Upper lobe of left lung (tissue), 6 donors: Measurements from ENCODE around the gene TPO. TPM values are rescaled to one million over a fixed set of nuclear protein-coding genes. Genes with fewer than 3 reads are reported as not detected.

ENCODE experiments used
- ATAC-seq, 2 donors: fragments of 200-7000 bp; cut with Tn5 transposase; one replicate each; pipeline ENCODE4 v1.9.1; 2022; ENCODE audit warnings: mild to moderate bottlenecking in 2 of 2, moderate library complexity in 2 of 2; ENCODE audit not compliant: low FRiP score in 2 of 2
- DNase-seq, 2 donors: peaks; one replicate each; pipeline ENCODE4 v3.0.0-alpha.2; 2019 to 2020
- H3K27ac ChIP-seq, 4 donors: fragments of 200-600 bp; sonication (generic); one replicate each; pipeline ENCODE4 v1.5.1; 2016 to 2019
- H3K27me3 ChIP-seq, 4 donors: fragments of 200-600 bp; sonication (generic); one replicate each; pipeline ENCODE4 v1.5.1; 2017 to 2019
- H3K36me3 ChIP-seq, 4 donors: fragments of 200-600 bp; sonication (generic); one replicate each; pipeline ENCODE4 v1.5.1; 2016 to 2019
- H3K4me1 ChIP-seq, 4 donors: fragments of 200-600 bp; sonication (generic); one replicate each; pipeline ENCODE4 v1.5.1; 2018 to 2019
- H3K4me3 ChIP-seq, 4 donors: fragments of 200-600 bp; sonication (generic); one replicate each; pipeline ENCODE4 v1.5.1; 2017 to 2019; ENCODE audit warnings: mild to moderate bottlenecking in 2 of 4, moderate library complexity in 1 of 4
- H3K9me3 ChIP-seq, 4 donors: fragments of 200-600 bp; sonication (generic); one replicate each; pipeline ENCODE4 v1.5.1; 2018 to 2019
- CTCF ChIP-seq, 6 experiments: fragments of 450-650 bp in 4 of 6; fragments of 200-600 bp in 2 of 6; sonication (generic) in 2 of 6; IDR thresholded peaks; one replicate each; pipeline ENCODE4 v1.5.1; 2016 to 2019; ENCODE audit warnings: antibody characterized with exemption in 6 of 6
- EP300 ChIP-seq, 4 donors: sonication (generic); formaldehyde crosslinking; IDR thresholded peaks; one replicate each; pipeline ENCODE4 v1.5.1; 2017; ENCODE audit warnings: antibody characterized with exemption in 4 of 4, control low read depth in 2 of 4
- POLR2A ChIP-seq, 4 donors: fragments of 450-650 bp; IDR thresholded peaks; one replicate each; pipeline ENCODE4 v1.5.1; 2016 to 2017; ENCODE audit warnings: antibody characterized with exemption in 4 of 4, mild to moderate bottlenecking in 2 of 4
- POLR2AphosphoS5 ChIP-seq, 2 donors: sonication (generic); formaldehyde crosslinking; IDR thresholded peaks; one replicate each; pipeline ENCODE4 v1.5.1; 2017; ENCODE audit warnings: antibody characterized with exemption in 2 of 2
- WGBS, 2 donors: methylation state at CpG; one replicate each; pipeline ENCODE4 v1.1.5; 2017 to 2018; 5-methylcytosine and 5-hydroxymethylcytosine counted together
- total RNA-seq, 6 donors: library from RNA; depleted of rRNA in 4 of 6; stranded (reverse); fragments of >200 nt in 4 of 6; gene quantifications; one replicate each; pipeline versions ENCODE4 v1.1.0 to v1.2.1, GENCODE V29; 2016 to 2021
- donor health status: DM: no; HTN: no; CAD: no; lungs with moderate emphysema.
- donor health status: DM: no; HTN: yes; CAD: no; lungs with severe emphysema.

TPO gene
- total RNA-seq, 6 donors from 2014 or later = 0.06 to 0.39 TPM; not detected in 4

DNA sequence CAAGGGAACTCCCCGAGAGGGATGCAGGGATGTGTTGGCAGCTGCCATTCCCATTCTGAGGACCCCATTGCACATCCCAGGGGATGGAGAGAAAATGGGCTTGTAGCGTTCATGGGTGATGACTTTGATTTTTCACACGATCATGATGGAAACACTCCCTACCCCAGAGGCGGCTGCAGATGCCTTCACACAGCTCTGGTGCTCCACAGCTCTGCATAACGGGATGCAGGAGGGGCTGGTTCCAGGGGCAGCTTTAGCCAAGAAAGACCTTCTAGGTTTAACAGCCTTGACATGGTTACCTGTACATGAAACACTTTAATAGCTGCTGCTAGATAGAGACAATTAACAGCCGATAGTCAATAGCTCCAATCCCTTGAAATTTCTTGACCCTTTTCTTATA lies 88.7 kb downstream of the TPO start:
- Histone ChIP-seq H3K36me3 (no peaks in the 10 kb centered on the region), H3K4me1 (no peaks in the 10 kb centered on the region), H3K4me3 (no peak overlapping the region), H3K9me3 (no peaks in the 10 kb centered on the region), H3K27ac (no peak overlapping the region), H3K27me3 (no peaks in the 10 kb centered on the region)
- TF ChIP-seq CTCF (IDR thresholded peaks at IDR 0.05) (no peak), EP300 (IDR thresholded peaks at IDR 0.05) (no peak), POLR2AphosphoS5 (IDR thresholded peaks at IDR 0.05) (no peak), POLR2A (IDR thresholded peaks at IDR 0.05) (no peak)
- ATAC-seq (no peak), DNase-seq (no peak)
- WGBS, 2 donors = 87 to 97% methylated on average over 6 of the region's 6 CpGs

- H3K36me3 ChIP-seq = no peaks in the 10 kb centered on the region
- 92 to 95% methylated on average over 10 to 15 of the region's 15 CpGs for WGBS, 2 donors
- ATAC-seq = peak in 1 of 2 donors; percentile 10
- DNase-seq = peak in 1 of 2 donors; percentile 66
- TF ChIP-seq POLR2AphosphoS5 (IDR thresholded peaks at IDR 0.05) = no peak
- no peak for TF ChIP-seq CTCF (IDR thresholded peaks at IDR 0.05)
- TF ChIP-seq POLR2A (IDR thresholded peaks at IDR 0.05) = no peak
- no peak overlapping the region for H3K27ac ChIP-seq
- no peaks in the 10 kb centered on the region for H3K27me3 ChIP-seq
- no peaks in the 10 kb centered on the region for H3K4me1 ChIP-seq
- H3K4me3 ChIP-seq = no peak overlapping the region
- no peaks in the 10 kb centered on the region for H3K9me3 ChIP-seq
These were observed 89.6 kb downstream of the TPO start for GRCh38 chr2:1502891-1503304.

DNA sequence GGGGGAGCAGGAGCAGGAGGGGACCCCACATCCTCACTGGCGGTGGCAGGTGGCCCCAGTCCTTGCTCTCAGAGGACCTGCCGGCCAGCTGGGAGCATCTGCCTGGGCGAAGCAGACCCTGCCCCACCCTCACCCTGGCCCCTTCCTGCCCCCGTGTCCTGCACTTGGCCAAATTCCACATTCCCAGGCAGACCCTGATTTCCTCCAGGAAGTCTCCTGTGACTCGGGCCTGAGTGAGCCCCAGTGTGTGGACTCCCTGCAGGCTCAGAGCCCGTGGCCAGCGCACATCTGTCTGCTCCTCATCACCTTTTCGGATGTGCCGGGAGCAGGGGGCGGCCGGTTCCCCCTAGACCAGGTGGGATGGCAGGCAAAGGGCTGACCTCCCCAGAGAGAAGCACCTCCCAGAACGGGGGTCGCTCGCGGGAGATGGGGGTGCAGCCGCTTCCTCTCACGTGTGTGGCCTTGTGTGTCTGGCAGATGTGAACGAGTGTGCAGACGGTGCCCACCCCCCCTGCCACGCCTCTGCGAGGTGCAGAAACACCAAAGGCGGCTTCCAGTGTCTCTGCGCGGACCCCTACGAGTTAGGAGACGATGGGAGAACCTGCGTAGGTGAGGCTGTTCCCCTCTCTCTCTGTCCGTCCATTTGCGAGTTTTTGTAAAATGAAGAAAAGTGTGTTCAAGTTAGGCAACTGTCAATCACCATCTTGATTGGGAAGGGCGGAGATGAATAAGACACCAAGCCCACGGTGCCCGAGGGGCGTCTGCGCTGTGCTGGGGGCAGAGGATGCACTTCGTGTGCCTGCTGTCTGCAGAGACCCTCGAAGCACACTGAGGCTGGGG lies 90.4 kb downstream of the TPO start:
- ATAC-seq (peak; percentile 32 to 38), DNase-seq (peak in 1 of 2 donors; percentile 72)
- H3K4me3 ChIP-seq = no peak overlapping the region
- no peak for TF ChIP-seq EP300 (IDR thresholded peaks at IDR 0.05)
- no peak for TF ChIP-seq POLR2AphosphoS5 (IDR thresholded peaks at IDR 0.05)
- no peak for TF ChIP-seq POLR2A (IDR thresholded peaks at IDR 0.05)
- TF ChIP-seq CTCF (IDR thresholded peaks at IDR 0.05) = no peak
- no peaks in the 10 kb centered on the region for H3K9me3 ChIP-seq
- no peaks in the 10 kb centered on the region for H3K27me3 ChIP-seq
- WGBS, 2 donors = 81% methylated on average over 23 to 36 of the region's 36 CpGs
- H3K4me1 ChIP-seq = no peaks in the 10 kb centered on the region
- no peaks in the 10 kb centered on the region for H3K36me3 ChIP-seq
- no peak overlapping the region for H3K27ac ChIP-seq

DNA sequence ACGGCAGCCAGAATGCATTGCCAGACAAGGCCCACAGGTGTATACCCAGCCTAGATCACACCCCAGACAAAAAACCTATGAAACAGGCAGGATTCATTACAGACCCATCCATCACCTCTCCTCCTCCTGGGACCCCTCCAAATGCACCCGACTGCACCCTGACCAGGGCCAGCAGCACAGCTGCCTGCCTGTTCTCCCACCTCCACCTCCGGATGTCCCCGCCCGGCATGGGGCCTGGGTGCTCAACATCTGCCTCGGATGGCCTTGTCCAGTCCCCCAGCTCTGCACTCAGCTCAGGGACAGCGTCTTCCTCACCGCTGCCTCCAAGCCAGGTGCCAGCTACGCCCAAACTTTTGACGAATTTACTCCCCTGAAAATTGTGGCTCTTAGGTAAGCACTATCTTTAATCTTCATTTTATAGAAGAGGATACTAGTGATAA lies 91.1 kb downstream of the TPO start:
- Histone ChIP-seq H3K4me1 (peaks cover 0 to under 1% (median 0%) of the 10 kb centered on the region in 4 donors), H3K4me3 (no peak overlapping the region), H3K9me3 (no peaks in the 10 kb centered on the region), H3K27ac (no peak overlapping the region), H3K27me3 (no peaks in the 10 kb centered on the region), H3K36me3 (no peaks in the 10 kb centered on the region)
- ATAC-seq (peak in 1 of 2 donors; percentile 17), DNase-seq (peak; percentile 10 to 56)
- 87 to 89% methylated on average over 9 to 10 of the region's 10 CpGs for WGBS, 2 donors
- TF ChIP-seq EP300 (IDR thresholded peaks at IDR 0.05) = no peak
- no peak for TF ChIP-seq POLR2AphosphoS5 (IDR thresholded peaks at IDR 0.05)

DNA sequence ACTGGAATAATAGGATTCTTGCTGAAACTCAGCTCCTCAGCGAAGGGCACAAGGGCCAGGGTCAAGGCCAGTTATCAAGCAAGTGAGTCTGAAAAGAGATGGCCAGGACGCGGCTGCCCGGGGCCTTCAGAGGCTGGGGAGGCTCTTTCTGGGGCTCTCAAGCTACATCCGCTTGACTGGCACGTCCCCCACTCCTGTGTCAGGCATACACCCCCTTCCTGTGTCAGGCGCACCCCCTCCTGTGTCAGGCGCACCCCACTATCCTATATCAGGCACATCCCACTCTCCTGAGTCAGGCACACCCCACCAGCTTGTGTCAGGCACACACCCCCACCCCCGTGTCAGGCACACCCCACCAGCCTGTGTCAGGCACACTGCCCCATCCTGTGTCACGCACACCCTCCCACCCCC lies 91.8 kb downstream of the TPO start:
- ATAC-seq = no peak
- no peaks in the 10 kb centered on the region for H3K36me3 ChIP-seq
- TF ChIP-seq CTCF (IDR thresholded peaks at IDR 0.05) (no peak), POLR2A (IDR thresholded peaks at IDR 0.05) (no peak), EP300 (IDR thresholded peaks at IDR 0.05) (no peak), POLR2AphosphoS5 (IDR thresholded peaks at IDR 0.05) (no peak)

More for the DNA sequence above, 91.8 kb downstream of the TPO start:
- peaks cover 0 to 8% (median 2%) of the 10 kb centered on the region in 4 donors for H3K4me1 ChIP-seq
- H3K9me3 ChIP-seq = no peaks in the 10 kb centered on the region
- WGBS, 2 donors = 86 to 87% methylated on average over 10 of the region's 10 CpGs
- no peak overlapping the region for H3K27ac ChIP-seq
- DNase-seq = no peak
- no peak overlapping the region for H3K4me3 ChIP-seq
- no peaks in the 10 kb centered on the region for H3K27me3 ChIP-seq
